Measurements from ENCODE around the gene KCND3. TPM values are rescaled to one million over a fixed set of nuclear protein-coding genes. Genes with fewer than 3 reads are reported as not detected.
A peak's percentile ranks its signal among the peaks of the same experiment; 100 is the strongest.

KCND3 gene
- total and polyA plus RNA-seq, 12 donors: 3.5 to 24.7 (median 15.2) TPM

- H3K4me1 ChIP-seq: peaks cover 14 to 47% (median 35%) of the 10 kb centered on the region in 9 donors
- intact Hi-C loops (cut with DNase I): no loop called here
- no peak overlapping the region for H3K27ac ChIP-seq
Observed at GRCh38 chr1:111876631-111877030, 112.8 kb downstream of the KCND3 start.

DNA sequence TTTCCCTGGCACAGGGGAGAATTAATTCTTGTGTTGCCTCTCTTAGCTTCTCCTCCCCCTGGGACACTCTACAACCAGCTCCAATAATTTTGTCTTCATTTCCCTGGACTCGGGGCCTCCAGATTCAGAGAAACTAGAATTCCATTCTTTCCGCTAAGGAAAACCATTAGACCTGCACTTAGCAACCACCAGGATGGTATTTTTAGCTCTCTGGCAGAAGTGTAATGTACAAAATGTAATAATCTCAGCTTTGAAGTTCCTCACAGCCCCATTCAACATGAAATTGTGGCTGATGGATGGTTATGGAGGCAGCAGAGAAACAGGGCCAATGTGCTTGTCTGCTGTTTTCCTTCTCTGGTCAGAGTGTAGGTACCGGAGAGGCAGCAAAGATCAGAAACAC lies 113.8 kb downstream of the KCND3 start:
- no peak for TF ChIP-seq CTCF (IDR thresholded peaks at IDR 0.05)
- Histone ChIP-seq H3K4me1 (peaks cover 5 to 37% (median 25%) of the 10 kb centered on the region in 9 donors), H3K27me3 (peaks cover 0 to 6% (median 0%) of the 10 kb centered on the region in 7 donors), H3K36me3 (no peaks in the 10 kb centered on the region), H3K4me3 (no peak overlapping the region), H3K27ac (no peak overlapping the region), H3K9me3 (no peaks in the 10 kb centered on the region)
- intact Hi-C loops (cut with DNase I): no loop called here
- DNase-seq (no peak), ATAC-seq (peak in 1 of 8 donors; percentile 44)
- 69 to 84% methylated on average over 3 of the region's 3 CpGs for WGBS, 2 donors

More at GRCh38 chr1:111876631-111877030, 112.8 kb downstream of the KCND3 start:
- ATAC-seq (no peak), DNase-seq (no peak)
- TF ChIP-seq CTCF (IDR thresholded peaks at IDR 0.05): no peak
- WGBS, 2 donors: 62 to 67% methylated on average over 3 of the region's 3 CpGs
- Histone ChIP-seq H3K9me3 (no peaks in the 10 kb centered on the region), H3K36me3 (no peaks in the 10 kb centered on the region), H3K27me3 (peaks cover 0 to 6% (median 0%) of the 10 kb centered on the region in 7 donors), H3K4me3 (no peak overlapping the region)

GRCh38 chr1:111873460-111874030 lies 115.9 kb downstream of the KCND3 start:
- WGBS, 2 donors: 71 to 74% methylated on average over 5 of the region's 5 CpGs
- no peaks in the 10 kb centered on the region for H3K9me3 ChIP-seq
- no peak overlapping the region for H3K4me3 ChIP-seq
- no peak for TF ChIP-seq CTCF (IDR thresholded peaks at IDR 0.05)
- H3K27ac ChIP-seq: no peak overlapping the region
- peaks cover 4 to 27% (median 17%) of the 10 kb centered on the region in 9 donors for H3K4me1 ChIP-seq
- intact Hi-C loops (cut with DNase I): no loop called here
- no peak for DNase-seq
- ATAC-seq: peak in 4 of 8 donors; percentile 23 to 59 (median 48)
- H3K36me3 ChIP-seq: no peaks in the 10 kb centered on the region
- H3K27me3 ChIP-seq: peaks cover 0 to 6% (median 0%) of the 10 kb centered on the region in 7 donors

- H3K4me3 ChIP-seq: no peak overlapping the region
- no peaks in the 10 kb centered on the region for H3K9me3 ChIP-seq
- DNase-seq (no peak), ATAC-seq (no peak)
- H3K27me3 ChIP-seq: no peaks in the 10 kb centered on the region
- WGBS, 2 donors: 89 to 91% methylated on average over 1 of the region's 1 CpG
- peaks cover 0 to 8% (median 0%) of the 10 kb centered on the region in 9 donors for H3K4me1 ChIP-seq
- TF ChIP-seq CTCF (IDR thresholded peaks at IDR 0.05): no peak
- no peaks in the 10 kb centered on the region for H3K36me3 ChIP-seq
- H3K27ac ChIP-seq: no peak overlapping the region
- intact Hi-C loops (cut with DNase I): no loop called here
Observed at GRCh38 chr1:111870181-111870580, 119.3 kb downstream of the KCND3 start.

Data from heart right ventricle (tissue), 16 donors.